ENCODE measurements around the gene DDX1.

The DDX1 gene

DNA sequence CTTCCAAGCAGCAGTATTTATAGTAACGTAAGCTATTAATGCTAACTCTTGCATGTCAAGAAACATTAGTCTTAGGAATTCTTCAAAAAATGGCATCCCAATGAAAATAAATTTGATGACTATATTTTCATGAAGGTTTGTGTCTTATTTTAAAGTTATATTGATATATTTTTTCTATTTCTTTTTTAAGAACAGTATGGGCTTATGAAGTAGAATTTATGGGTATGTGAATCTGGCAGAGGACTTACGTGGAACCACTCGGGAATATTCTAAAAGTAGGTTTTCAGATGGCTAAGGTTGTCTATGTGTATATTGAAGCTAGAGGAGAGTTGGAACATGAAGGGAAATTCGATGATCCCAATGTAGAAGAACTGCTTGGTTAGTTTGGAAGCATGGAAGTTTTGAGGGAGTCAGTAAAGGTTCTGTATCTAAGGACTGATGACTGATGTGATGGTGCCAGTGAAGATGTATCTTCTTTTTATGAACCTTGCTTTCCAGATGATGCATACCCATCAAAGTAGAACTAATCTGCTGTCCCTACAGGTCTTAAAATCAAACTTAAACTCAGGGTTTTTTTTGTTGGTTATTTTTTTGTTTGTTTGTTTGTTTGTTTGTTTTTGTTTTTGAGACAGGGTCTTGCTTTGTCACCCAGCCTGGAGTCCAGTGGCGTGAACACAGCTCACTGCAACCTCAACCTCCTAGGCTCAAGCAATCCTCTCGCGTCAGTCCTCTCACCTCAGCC is 39.5 kb downstream of the DDX1 start:
- DNase-seq = no peak

DNA sequence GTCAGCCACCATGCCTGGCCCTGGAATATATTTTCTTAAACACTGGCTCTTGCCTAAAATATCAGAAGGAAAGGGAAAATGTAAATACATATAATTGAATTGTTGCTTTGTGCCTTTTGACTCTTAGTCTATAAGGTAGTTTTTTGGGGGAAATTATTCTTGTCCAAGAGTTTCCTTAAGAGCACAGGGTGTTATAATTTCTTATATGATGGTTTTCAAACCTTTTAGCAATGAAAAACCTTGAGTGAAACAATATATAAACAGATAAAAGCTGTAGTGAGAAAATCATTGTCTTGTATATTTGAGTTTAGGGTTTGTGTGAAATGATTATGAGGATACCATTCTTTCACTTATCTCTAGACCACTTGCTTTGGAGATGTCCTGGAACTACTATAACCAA is 40.2 kb downstream of the DDX1 start:
- no peak for DNase-seq

- no peak for DNase-seq
Measured at GRCh38 chr2:15633043-15633970, 41.6 kb downstream of the DDX1 start.

DNA sequence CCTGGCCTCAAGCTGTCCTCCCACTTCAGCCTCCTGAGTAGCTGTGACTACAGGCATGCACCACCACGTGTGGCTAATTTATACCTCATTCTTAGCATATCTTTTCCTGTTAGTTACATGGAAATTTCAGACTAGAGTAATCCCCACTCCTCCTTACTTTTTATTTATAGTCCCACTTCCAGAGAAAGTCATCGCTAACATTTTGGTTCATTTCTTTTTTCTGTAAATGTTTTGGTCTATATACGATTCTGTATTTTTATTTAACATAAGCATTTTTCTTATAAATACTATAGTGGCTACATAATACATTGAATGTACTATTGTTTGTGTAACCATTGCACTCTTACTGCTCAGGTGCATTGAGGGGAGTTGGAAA is 42.3 kb downstream of the DDX1 start:
- no peak for DNase-seq

DNA sequence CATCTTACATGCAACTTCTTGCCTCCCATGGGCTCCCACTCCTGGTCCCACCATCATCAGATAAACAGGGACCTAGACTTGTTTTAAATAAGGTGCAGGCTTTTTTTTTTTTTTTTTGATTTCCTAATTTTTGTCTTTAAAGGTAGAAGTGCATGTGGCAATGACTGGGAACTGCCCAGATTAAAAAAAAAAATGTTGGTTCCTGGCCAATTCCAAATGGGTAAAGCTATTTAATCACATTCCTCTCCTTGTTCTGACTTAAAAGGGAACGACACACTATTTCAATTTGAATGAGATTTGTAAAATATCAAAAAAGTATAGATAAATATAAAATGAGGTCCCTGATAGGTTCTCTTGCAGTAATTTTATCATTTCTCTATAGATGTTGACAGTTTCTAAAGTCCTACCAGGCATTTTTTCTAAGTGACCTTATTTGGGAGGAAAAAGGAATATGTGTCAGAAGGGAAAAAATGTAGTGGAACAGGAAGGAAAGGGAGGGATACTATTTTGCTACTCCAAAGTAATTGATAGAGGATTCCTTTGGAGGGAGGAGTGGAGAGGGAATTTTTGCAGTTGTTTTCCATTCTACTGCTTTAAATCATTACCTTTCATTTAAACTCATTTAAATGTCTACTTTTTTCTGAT is 43.3 kb downstream of the DDX1 start:
- DNase-seq = no peak

DNA sequence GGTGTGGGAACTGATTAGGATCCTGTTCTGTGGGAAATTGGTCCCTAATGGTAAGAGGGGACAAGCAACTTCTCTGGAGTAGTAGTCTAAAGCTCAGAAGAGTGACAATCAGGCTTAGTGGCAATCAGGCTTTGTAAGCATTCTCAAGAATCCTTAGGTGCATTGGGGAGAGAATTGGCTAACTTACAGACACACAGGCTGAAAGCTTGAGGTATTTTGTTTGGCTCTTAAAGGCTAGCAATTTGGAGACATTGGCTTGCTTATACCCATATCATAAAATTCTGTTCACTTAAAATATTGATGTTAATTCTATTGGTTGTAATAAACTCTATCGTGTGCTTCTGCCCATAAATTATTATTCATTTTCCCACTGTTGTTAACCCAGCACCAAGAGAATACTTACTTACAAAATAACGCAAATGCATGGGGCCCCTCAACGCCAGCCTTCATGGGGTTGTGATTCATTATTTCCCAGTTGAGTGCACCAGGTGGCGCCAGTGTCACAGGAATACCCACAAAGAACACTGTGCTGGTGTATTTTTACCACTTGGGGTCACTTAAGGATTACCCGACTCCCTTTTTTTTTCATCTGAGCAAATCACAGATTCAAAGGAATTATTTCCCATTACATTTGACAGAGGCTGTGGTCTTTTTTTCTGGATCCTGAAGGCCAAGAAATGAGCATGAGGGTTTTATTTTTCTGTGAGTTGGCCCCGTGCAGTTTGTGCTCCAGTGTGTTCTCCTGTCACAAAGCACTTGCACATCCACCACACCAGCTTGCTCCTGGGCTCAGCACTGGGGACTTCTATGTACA is 45.5 kb downstream of the DDX1 start:
- peak; percentile 45 for DNase-seq

DNA sequence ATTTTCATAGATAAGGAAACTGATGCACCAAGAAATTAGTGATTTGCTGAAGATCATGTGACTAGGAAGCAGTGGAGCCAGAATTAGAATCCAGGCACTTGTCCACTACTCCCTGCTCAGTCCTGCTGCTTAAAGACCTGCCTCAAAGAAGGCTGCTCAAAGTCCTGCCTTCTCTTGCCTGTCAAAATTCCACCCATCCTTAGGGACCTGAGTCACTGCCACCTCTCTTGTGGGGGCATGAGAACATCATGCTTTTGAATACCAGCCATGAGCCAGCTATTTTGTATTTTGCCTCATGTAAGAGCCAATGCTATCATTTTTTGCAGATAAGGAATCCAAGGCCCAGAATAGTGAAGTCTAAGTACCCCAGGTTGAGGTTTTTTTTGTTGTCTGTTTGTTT is 47.1 kb downstream of the DDX1 start:
- DNase-seq = no peak

DNA sequence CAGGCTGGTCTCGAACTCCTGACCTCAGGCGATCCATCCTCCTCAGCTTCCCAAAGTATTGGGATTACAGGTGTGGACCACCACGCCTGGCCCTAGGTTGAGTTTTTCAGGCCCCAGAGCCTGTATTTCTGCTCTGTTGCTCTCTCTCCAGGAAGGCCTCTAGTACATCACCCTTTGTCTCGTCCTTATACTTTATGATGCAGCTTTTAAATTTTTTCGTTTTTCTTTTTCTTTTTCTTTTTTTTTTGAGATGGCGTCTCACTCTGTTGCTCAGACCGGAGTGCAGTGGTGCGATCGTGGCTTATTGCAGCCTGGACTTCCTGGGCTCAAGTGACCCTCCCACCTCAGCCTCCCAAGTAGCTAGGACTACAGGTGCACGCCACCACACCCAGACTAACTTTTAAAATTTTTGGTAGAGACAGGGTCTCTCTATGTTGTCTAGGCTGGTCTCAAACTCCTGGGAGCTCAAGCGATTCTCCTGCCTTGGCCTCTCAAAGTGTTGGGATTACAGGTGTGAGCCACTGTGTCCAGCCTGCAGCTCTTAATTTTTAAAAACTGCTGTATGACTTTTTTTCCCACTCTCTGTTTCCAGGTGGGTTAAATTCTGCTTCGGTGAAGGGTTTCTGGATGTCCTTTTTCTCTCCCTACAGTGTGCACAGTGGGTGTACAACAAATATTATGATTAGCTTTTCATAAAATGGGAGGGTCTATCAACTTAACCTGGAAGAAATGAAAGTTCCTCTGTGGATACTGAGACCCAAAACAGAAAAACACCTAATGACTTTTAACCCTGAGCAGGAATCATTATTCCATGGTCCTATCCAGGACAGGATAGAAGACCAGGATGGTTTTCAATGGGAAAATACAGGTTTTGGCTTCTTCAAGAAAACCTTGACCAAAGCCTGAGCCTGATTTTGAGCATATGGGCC is 47.9 kb downstream of the DDX1 start:
- DNase-seq = no peak

DNA sequence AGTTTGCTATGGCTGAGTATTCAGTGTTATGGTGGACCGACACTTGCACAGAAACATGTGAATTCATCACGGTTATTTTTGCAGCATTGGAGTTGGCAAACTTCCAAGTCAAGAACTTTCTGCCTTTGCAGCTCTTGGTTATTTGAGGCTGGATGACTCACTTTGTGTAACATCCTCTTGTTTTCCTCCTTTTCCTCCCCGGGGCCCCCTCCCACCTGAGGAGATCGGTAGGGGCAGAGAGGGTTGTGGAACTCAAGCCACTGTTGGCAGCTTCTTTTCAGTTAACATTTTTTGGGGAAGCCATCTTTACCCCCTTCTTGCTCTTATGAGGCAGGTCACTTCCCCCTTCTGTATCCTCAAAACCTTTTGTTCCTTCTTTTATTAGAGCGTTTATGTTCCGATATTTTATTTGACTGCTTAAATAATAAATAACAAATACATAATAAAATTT is 48.6 kb downstream of the DDX1 start:
- DNase-seq = no peak

GRCh38 chr2:15640784-15641183 is 49.1 kb downstream of the DDX1 start:
- DNase-seq = no peak

DNA sequence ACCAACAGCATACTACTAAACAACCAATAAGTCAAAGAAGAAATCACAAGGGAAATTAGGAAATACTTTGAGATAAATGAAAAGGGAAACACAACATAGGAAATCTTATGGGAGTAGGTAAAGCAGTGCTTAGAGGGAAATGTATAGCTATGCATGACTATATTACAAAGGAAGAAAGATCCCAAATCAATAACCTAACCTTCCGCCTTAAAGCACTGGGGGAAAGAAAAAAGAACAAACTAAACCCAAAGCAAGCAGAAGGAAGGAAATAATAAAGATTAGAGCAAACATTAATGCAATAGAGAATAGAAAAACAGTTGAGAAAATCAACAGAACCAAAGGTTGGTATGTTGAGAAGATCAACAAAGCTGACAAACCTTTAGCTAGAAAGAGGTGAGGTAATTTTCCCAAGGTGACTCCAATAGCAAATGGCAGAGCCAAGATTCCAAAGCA is 49.9 kb downstream of the DDX1 start:
- no peak for DNase-seq

DNA sequence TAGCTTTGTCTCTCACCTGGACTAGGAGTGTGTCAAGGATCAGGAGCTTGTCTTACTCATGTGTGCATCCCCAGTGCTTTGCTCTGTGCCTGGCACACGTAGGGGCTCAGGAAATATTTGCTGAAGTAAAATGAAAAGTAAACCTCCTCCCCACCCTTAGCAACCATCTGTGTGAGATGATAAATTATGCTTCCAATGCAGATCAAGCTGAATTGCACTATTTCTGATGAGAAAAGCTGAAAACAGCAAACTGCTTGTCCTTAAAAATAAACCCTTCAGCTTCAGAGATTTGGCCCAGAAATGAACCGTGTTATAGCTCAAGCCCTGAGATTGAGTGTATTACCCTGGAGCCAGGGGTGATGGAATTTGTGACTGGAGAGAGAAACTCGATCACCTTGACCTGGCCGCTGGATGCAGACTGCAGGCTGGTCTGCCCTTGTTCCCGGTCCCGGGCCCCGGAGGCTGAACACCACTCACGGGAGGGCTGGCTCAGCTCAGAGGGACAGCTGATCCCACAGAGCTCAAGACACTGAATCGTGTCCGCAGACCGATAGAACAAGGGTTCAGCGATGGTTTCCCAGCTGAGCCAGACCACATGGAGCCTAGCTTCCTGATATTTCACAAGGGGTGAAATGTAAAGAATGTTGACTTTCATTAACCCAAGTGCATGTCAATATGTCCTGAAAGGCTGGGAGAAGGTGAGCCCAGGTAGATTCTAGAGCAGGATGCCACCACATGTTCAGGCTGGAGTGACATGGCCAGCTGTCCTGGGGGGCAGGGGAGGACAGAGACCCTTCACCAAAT is 50.5 kb downstream of the DDX1 start:
- no peak for DNase-seq

- no peak for DNase-seq
Measured at GRCh38 chr2:15642815-15643500, 51.3 kb downstream of the DDX1 start.

DNA sequence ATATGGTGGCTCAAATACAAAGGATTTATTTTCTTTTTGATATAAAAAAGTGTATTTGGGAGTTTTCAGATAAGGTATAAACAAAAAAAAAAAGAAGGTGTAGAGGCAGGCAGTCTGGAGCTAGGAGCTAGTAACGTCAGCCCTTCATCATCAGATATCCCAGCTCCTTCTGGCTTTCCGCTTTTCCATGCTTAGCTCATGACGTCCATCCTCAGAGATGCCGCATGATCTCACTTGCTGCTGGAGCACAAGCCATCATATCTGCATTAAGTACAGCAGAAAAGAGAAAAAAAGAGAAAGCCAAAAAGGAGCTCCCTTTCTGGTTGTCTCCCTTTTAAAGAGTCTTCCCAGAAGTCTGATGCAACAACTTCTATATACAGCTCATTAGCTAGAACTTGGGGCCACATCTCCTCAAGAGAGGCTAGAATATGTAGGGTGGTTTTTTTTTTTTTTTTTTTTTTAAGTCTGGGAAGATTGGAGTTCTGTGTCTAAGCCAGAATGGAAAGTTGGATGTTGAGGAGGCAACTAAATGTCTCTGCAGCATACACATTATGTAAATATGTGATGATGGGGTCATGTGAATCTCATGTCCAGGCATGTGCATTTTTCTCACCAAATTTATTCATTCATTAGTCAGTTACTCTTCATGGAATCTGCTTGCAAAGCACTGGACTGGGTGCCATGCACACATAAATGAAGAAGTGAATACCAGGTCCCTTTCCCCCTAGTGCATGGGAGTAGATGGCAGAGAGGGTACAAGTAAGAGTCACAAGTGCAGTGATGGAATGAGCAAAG is 52.3 kb downstream of the DDX1 start:
- DNase-seq = no peak

DNA sequence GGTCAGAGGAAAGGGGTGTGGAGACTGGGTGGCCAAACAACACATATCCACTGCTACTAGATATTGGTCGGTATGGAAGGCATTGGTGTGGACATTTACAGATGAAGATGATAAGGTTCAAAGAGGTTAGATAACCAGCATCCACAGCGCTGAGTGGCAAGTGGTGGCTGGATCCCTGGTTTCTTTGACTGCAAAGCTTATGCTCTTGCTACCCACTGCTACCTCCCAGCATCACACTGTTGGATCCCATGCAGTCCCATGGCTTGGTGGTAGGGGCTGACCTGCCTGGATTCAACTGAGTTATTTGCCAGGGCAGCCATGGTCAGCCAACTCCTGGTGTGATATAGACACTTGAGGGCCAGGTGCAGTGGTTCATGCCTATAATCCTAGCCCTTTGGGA is 53.6 kb downstream of the DDX1 start:
- DNase-seq = no peak

- no peak for DNase-seq
Measured at GRCh38 chr2:15645720-15646385, 54.2 kb downstream of the DDX1 start.

DNA sequence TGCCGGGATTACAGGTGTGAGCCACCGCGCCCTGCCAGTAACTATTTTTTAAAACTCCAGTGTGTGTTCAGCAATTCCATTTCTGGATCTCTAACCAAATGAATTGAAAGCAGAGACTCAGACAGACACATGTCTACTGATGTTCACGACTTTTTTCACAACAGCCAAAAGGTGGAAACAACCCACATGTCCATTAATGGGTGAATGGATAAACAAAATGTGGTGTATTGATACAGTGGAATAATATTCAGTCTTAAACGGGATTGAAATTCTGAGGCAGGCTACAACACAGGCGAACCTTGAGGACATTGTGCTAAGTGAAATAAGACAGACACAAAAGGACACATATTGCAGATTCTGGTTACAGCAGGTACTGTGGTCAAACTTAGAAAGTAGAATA is 55.0 kb downstream of the DDX1 start:
- DNase-seq = no peak

All from activated CD4-positive, alpha-beta T cell treated with anti-CD3 and anti-CD28 coated beads, Interleukin-2, amount 50 U/mL, for 4 hours (primary cell).